ENCODE results near the gene IL4. TPM values are rescaled to one million over a fixed set of nuclear protein-coding genes. Genes with fewer than 3 reads are reported as not detected.

IL4 gene
- total and polyA plus RNA-seq, 2 experiments from 2014 or later, result not detected

DNA sequence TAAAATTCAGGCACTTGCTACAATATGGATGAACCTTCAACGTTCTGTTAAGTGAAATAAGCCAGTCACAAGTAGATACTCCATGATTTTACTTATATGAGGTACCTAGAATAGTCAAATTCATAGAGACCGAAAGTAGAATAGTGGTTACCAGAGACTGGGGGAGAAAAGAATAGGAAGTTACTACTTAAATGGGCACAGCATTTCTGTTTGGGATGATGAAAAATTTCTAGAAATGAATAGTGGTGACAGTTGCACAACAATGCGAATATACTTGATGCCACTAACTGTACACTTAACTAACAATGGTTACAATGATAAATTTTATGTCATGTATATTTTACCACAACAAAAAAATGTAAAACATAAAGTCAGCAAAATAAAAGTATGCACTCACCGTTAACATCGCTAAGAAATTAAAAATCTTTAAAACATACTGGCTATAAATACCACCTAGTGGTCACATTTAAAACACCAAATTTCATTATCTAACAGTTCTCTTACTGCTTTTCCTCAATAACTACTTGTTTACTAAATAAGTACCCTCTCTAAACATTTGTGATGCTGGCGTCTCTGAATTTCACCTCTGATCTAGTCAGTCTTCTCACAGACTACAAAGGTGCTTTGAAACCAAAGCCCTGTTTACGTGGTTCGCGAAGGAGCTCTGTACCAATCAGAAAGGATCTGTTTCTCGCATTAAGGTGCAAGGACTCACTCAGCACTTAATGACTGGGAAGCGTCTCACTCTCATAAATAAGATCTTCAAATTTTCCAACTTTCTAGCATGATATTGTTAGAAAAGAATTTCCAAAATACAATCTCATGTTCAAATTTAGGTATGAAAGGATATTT lies 40.9 kb downstream of the IL4 start:
- WGBS (ENCODE audit: low lambda C conversion rate, missing lambda C conversion rate), result 83% methylated on average over 11 of the region's 11 CpGs
- H3K4me3 ChIP-seq, result no peak overlapping the region
- DNase-seq (ENCODE audit: low spot score), result no peak

DNA sequence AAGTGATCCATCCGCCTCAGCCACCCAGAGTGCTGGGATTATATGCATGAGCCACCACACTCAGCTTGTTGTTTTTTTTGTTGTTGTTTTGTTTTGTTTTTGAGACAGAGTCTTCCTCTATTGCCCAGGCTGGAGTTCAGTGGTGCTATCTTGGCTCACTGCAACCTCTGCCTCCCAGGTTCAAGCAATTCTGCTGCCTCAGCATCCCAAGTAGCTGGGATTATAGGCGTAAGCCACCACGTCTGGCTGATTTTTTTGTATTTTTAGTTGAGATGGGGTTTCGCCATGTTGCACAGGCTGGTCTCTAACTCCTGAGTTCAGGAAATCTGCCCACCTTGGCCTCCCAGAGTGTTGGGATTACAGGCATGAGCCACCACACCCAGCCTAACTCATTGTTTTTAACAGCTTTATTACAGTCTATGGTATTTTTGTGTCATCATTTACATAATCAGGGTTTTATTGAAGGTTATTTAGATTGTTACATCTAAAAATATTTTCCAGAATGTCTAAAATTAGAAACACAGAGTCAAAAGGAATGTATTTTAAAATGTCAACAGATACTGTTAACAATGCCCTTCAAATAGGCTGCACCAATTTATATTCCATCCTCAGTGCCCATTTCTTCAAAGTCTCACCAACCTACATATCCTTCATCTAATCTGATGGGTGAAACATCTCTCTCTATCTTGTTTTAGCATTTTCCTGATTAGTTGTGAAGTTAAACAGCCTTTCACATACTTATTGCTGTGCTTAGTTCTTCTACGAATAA lies 44.9 kb downstream of the IL4 start:
- H3K9me2 ChIP-seq (replicated peaks; ENCODE audit: insufficient read depth), result no peaks in the 10 kb centered on the region
- H4K20me1 ChIP-seq (ENCODE audit: insufficient read depth, poor library complexity, severe bottlenecking), result no peaks in the 10 kb centered on the region
- no peaks in the 10 kb centered on the region for H3K36me3 ChIP-seq (replicated peaks; ENCODE audit: insufficient read depth, low read depth)
- H3K4me2 ChIP-seq, result no peak overlapping the region
- no peaks in the 10 kb centered on the region for H3K9me3 ChIP-seq (ENCODE audit: low read depth)
- no peaks in the 10 kb centered on the region for H3K79me2 ChIP-seq
- WGBS (ENCODE audit: low lambda C conversion rate, missing lambda C conversion rate), result 96% methylated on average over 5 of the region's 5 CpGs
- no peak for TF ChIP-seq EZH2 (IDR thresholded peaks at IDR 0.05; ENCODE audit: borderline replicate concordance)
- no peak for TF ChIP-seq CTCF (IDR thresholded peaks at IDR 0.05; ENCODE audit: poor library complexity)
- TF ChIP-seq EZH2phosphoT487 (IDR thresholded peaks at IDR 0.05; ENCODE audit: low read depth, severe bottlenecking, unreplicated experiment), result no peak
- H3K27me3 ChIP-seq, result no peaks in the 10 kb centered on the region
- H3K4me1 ChIP-seq (ENCODE audit: insufficient read depth), result no peaks in the 10 kb centered on the region
- no peak overlapping the region for H3K27ac ChIP-seq
- H3K4me3 ChIP-seq, result no peak overlapping the region
- no peak for DNase-seq (ENCODE audit: low spot score)
- H2AFZ ChIP-seq, result no peak overlapping the region

More for the DNA sequence above, 40.9 kb downstream of the IL4 start:
- H3K79me2 ChIP-seq, result no peaks in the 10 kb centered on the region
- no peak overlapping the region for H2AFZ ChIP-seq
- H3K4me2 ChIP-seq, result no peak overlapping the region
- H3K36me3 ChIP-seq (replicated peaks; ENCODE audit: insufficient read depth, low read depth), result no peaks in the 10 kb centered on the region
- H3K9me3 ChIP-seq (ENCODE audit: low read depth), result no peaks in the 10 kb centered on the region
- TF ChIP-seq EZH2phosphoT487 (IDR thresholded peaks at IDR 0.05; ENCODE audit: low read depth, severe bottlenecking, unreplicated experiment) (no peak), EZH2 (IDR thresholded peaks at IDR 0.05; ENCODE audit: borderline replicate concordance) (no peak), CTCF (IDR thresholded peaks at IDR 0.05; ENCODE audit: poor library complexity) (peak; percentile 51)
- H4K20me1 ChIP-seq (ENCODE audit: insufficient read depth, poor library complexity, severe bottlenecking), result no peaks in the 10 kb centered on the region
- no peaks in the 10 kb centered on the region for H3K9me2 ChIP-seq (replicated peaks; ENCODE audit: insufficient read depth)
- no peaks in the 10 kb centered on the region for H3K27me3 ChIP-seq
- H3K4me1 ChIP-seq (ENCODE audit: insufficient read depth), result no peaks in the 10 kb centered on the region
- H3K27ac ChIP-seq, result no peak overlapping the region

- Histone ChIP-seq H3K9me3 (ENCODE audit: low read depth) (no peaks in the 10 kb centered on the region), H3K4me2 (no peak overlapping the region), H3K27me3 (no peaks in the 10 kb centered on the region), H3K36me3 (replicated peaks; ENCODE audit: insufficient read depth, low read depth) (no peaks in the 10 kb centered on the region), H3K4me1 (ENCODE audit: insufficient read depth) (no peaks in the 10 kb centered on the region), H3K9me2 (replicated peaks; ENCODE audit: insufficient read depth) (no peaks in the 10 kb centered on the region), H4K20me1 (ENCODE audit: insufficient read depth, poor library complexity, severe bottlenecking) (no peaks in the 10 kb centered on the region), H3K27ac (no peak overlapping the region), H3K4me3 (no peak overlapping the region), H2AFZ (no peak overlapping the region), H3K79me2 (no peaks in the 10 kb centered on the region)
- DNase-seq (ENCODE audit: low spot score), result no peak
- 88% methylated on average over 2 of the region's 2 CpGs for WGBS (ENCODE audit: low lambda C conversion rate, missing lambda C conversion rate)
- TF ChIP-seq CTCF (IDR thresholded peaks at IDR 0.05; ENCODE audit: poor library complexity) (no peak), EZH2phosphoT487 (IDR thresholded peaks at IDR 0.05; ENCODE audit: low read depth, severe bottlenecking, unreplicated experiment) (no peak), EZH2 (IDR thresholded peaks at IDR 0.05; ENCODE audit: borderline replicate concordance) (no peak)
Measured at GRCh38 chr5:132725745-132726144, 52.0 kb downstream of the IL4 start.

Measured in hepatocyte (in vitro differentiated cells).